ENCODE measurements around the gene ANGPTL2. TPM values are rescaled to one million over a fixed set of nuclear protein-coding genes. Genes with fewer than 3 reads are reported as not detected.

Gene ANGPTL2
- total RNA-seq, 2 experiments from 2014 or later: not detected

DNA sequence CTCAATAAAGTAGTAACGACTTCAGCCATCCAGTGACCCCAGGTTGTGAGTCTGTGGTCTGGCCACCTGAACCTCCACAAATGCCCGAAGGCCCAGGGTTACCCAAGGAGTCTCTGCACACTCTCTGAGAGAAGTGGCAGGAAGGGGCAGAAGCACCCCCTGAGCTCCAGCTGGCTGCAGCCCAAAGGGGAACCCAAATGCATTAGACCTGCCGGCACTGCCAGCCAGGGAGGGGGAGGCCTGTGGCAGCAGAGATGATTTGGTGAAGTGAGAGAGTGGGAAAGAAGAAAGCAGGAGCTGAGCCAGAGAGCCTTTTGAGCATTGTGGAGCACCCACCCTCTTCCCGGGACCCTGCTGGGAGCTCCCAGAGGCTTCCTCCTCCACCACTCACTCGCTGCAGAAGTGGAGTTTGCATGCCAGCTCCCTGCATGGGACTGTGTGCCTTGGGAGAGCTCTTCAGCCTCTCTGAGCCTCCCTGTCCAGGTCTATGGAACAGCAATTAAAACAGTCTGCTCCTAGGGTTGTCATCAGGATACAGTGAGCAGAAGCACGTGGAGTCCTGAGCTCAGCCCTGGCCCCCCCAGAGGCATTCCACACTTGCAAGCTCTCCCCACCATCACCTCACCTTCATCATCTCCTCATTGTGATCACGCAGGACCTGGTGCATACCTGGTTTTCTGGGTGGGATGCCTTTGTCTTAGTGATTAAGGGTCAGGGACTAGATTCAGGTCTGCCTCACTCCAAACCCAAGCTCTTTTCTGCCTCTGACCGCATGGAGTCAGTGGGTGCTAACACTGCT, 13.8 kb upstream of the ANGPTL2 start:
- no TSS peak for BruUV-seq (replicated peaks)
- TF ChIP-seq, protein P1, sequence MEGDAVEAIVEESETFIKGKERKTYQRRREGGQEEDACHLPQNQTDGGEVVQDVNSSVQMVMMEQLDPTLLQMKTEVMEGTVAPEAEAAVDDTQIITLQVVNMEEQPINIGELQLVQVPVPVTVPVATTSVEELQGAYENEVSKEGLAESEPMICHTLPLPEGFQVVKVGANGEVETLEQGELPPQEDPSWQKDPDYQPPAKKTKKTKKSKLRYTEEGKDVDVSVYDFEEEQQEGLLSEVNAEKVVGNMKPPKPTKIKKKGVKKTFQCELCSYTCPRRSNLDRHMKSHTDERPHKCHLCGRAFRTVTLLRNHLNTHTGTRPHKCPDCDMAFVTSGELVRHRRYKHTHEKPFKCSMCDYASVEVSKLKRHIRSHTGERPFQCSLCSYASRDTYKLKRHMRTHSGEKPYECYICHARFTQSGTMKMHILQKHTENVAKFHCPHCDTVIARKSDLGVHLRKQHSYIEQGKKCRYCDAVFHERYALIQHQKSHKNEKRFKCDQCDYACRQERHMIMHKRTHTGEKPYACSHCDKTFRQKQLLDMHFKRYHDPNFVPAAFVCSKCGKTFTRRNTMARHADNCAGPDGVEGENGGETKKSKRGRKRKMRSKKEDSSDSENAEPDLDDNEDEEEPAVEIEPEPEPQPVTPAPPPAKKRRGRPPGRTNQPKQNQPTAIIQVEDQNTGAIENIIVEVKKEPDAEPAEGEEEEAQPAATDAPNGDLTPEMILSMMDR (conservative IDR thresholded peaks at IDR 0.05; ENCODE audit: low read length): no peak
- TF ChIP-seq EZH2phosphoT487 (IDR thresholded peaks at IDR 0.05; ENCODE audit: borderline replicate concordance, low read depth, low read length): no peak
- H3K4me1 ChIP-seq (ENCODE audit: insufficient read depth, low read length, poor library complexity, severe bottlenecking): no peaks in the 10 kb centered on the region
- H3K9me2 ChIP-seq (ENCODE audit: insufficient read depth, low read length): no peaks in the 10 kb centered on the region
- POLR2A ChIA-PET: no interaction called here
- DNase-seq (ENCODE audit: low spot score): no peak
- H3K4me3 ChIP-seq (ENCODE audit: low read depth, low read length, poor library complexity, severe bottlenecking): no peak overlapping the region
- no peaks in the 10 kb centered on the region for H4K20me1 ChIP-seq (ENCODE audit: insufficient read depth, low read length)
- no peaks in the 10 kb centered on the region for H3K79me2 ChIP-seq (ENCODE audit: insufficient read depth, low read depth, low read length)
- no peaks in the 10 kb centered on the region for H3K36me3 ChIP-seq (ENCODE audit: insufficient read depth, low read length)
- CTCF ChIA-PET (ENCODE audit: unreplicated experiment): no interaction called here
- H2AFZ ChIP-seq (ENCODE audit: low read length): no peak overlapping the region
- no peak overlapping the region for H3K4me2 ChIP-seq (ENCODE audit: low read length)
- no peaks in the 10 kb centered on the region for H3K9me3 ChIP-seq (ENCODE audit: low read length)
- intact Hi-C loops (cut with micrococcal nuclease; ENCODE audit: unreplicated experiment): no loop called here
- H3K27ac ChIP-seq (ENCODE audit: low read depth, low read length, poor library complexity, severe bottlenecking): no peak overlapping the region

DNA sequence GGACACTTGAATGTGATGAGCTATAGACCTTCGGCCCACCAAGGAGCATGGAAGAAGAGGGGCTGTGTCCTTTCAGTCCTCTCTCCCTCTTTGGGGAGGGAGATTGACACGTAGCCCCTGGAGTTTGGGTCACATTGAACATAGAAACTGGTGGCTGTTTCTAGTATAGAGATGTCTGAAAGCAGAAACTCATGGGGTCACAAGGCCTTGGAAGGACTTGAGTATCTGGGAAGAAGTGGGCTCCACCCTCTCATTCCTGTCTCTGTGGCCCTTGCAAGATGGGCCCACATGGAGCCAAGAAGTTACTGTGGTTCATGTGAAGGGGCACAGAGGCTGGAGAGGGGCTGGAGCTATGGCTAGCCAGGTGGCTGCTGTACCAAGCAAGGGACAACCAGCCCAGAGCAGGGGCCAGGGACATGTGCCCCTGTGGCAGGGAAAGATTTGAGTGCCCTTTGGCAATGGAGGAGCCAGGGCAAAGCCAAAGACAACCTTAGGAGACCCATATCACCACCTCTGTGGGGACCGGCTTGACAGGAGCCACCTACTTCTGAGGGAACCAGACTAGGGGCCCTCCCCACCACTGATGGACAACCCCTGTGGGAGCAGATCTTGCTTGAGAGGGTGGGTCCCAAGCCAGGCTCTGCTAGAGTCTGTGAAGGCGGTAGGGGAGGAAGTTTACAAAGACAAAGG, 12.8 kb upstream of the ANGPTL2 start:
- H3K4me2 ChIP-seq (ENCODE audit: low read length): no peak overlapping the region
- no peak overlapping the region for H3K4me3 ChIP-seq (ENCODE audit: low read depth, low read length, poor library complexity, severe bottlenecking)
- no peaks in the 10 kb centered on the region for H4K20me1 ChIP-seq (ENCODE audit: insufficient read depth, low read length)
- no peaks in the 10 kb centered on the region for H3K4me1 ChIP-seq (ENCODE audit: insufficient read depth, low read length, poor library complexity, severe bottlenecking)
- H3K9me2 ChIP-seq (ENCODE audit: insufficient read depth, low read length): no peaks in the 10 kb centered on the region
- no TSS peak for BruUV-seq (replicated peaks)
- no peaks in the 10 kb centered on the region for H3K79me2 ChIP-seq (ENCODE audit: insufficient read depth, low read depth, low read length)
- no peak overlapping the region for H2AFZ ChIP-seq (ENCODE audit: low read length)
- ChIA-PET POLR2A (no interaction called here), CTCF (ENCODE audit: unreplicated experiment) (no interaction called here)
- intact Hi-C loops (cut with micrococcal nuclease; ENCODE audit: unreplicated experiment): no loop called here
- no peak for DNase-seq (ENCODE audit: low spot score)
- H3K27ac ChIP-seq (ENCODE audit: low read depth, low read length, poor library complexity, severe bottlenecking): no peak overlapping the region
- no peaks in the 10 kb centered on the region for H3K9me3 ChIP-seq (ENCODE audit: low read length)
- no peak for TF ChIP-seq EZH2phosphoT487 (IDR thresholded peaks at IDR 0.05; ENCODE audit: borderline replicate concordance, low read depth, low read length)
- TF ChIP-seq, protein P1 (conservative IDR thresholded peaks at IDR 0.05; ENCODE audit: low read length): no peak
- H3K36me3 ChIP-seq (ENCODE audit: insufficient read depth, low read length): no peaks in the 10 kb centered on the region

DNA sequence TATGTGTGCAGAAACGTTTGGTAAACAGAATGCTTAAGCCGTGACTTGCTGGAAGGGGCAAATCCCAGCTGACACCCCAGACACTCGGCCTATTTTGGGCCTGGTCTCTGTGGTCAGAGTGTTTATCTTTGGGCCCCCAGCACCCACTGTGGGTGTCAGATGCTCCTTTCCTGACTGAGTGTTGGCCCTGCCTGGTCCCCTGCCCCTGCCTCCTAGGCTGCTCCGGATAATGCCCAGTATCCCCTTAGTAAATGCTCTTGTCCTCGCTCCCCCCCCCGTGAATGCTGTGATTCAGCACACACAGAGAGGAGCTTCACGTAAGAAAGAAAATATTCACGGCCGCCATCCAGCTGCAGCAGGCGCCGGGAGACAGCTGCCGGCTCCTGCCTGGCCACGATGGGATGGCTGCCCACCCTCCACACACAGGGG, 11.3 kb upstream of the ANGPTL2 start:
- no TSS peak for BruUV-seq (replicated peaks)
- no peaks in the 10 kb centered on the region for H3K4me1 ChIP-seq (ENCODE audit: insufficient read depth, low read length, poor library complexity, severe bottlenecking)
- no peaks in the 10 kb centered on the region for H3K36me3 ChIP-seq (ENCODE audit: insufficient read depth, low read length)
- CTCF ChIA-PET (ENCODE audit: unreplicated experiment): no interaction called here
- intact Hi-C loops (cut with micrococcal nuclease; ENCODE audit: unreplicated experiment): no loop called here
- no peak overlapping the region for H2AFZ ChIP-seq (ENCODE audit: low read length)
- H4K20me1 ChIP-seq (ENCODE audit: insufficient read depth, low read length): no peaks in the 10 kb centered on the region
- H3K79me2 ChIP-seq (ENCODE audit: insufficient read depth, low read depth, low read length): no peaks in the 10 kb centered on the region
- no peak overlapping the region for H3K4me2 ChIP-seq (ENCODE audit: low read length)
- H3K27ac ChIP-seq (ENCODE audit: low read depth, low read length, poor library complexity, severe bottlenecking): no peak overlapping the region
- H3K9me2 ChIP-seq (ENCODE audit: insufficient read depth, low read length): no peaks in the 10 kb centered on the region
- H3K9me3 ChIP-seq (ENCODE audit: low read length): no peaks in the 10 kb centered on the region
- no peak for DNase-seq (ENCODE audit: low spot score)
- POLR2A ChIA-PET: interaction anchor here (0.6 kb wide), 1 partner anchor 225 kb away, joined by 3 read pairs; no protein-coding TSS in a partner anchor
- no peak overlapping the region for H3K4me3 ChIP-seq (ENCODE audit: low read depth, low read length, poor library complexity, severe bottlenecking)
- TF ChIP-seq EZH2phosphoT487 (IDR thresholded peaks at IDR 0.05; ENCODE audit: borderline replicate concordance, low read depth, low read length): no peak
- TF ChIP-seq, protein P1 (conservative IDR thresholded peaks at IDR 0.05; ENCODE audit: low read length): no peak
